HUDEP-2 (cell line): ENCODE measurements around the gene FBXL13.
"Not testable (repeated sequence)": the region's sequence is repeated elsewhere in the genome, so short reads cannot be mapped to it uniquely, and the experiment has no call there.

Experiments used
- DNase-seq, 76 experiments: peaks; one replicate each; lab custom pipeline; 2025; ENCODE audit not compliant: unreplicated experiment in 76 of 76; lab: John Stamatoyannopoulos, UW

FBXL13 gene

DNA sequence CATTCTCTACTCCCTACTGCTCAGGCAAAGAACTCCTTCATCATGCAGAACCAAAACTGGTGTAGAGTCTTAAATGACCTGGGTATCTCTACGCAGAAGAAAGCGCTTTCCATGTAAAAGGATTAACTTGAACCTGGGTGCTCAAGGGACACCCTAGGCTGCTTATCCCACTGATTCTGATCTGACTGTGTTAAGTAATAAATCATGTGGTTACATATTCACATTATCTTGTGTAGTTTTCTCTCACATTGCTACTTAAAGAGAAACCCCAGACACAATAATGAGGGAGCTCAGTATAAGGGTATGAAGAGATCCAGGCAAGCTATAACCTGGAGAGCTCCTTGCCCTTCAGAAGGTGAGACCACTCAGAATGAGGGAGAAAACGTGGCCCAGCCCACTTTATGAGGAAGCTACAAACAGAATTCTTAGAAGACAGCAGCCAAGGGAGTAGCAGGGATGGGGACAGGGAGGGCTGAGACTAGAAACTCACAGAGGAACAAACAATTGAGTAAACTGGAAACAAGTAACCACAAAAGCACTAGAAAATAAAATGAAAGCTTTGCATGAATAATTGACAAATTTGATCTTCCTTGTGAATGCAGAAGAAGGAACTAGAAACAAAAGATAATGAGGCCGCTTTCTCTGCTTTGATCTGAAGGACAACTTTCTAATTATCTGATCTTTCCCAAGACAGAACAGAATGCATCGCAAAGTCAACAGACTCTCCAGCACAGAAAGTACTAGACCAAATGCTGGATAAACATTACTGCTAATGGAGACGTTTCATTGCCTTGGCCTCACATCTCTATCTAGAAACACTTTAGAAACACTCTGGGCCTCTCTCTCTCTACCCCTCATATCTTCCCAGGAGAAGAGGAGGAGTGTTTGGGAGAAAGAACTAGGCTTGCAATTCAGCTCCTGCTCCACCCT, 85.7 kb downstream of the FBXL13 start:
- no peak for DNase-seq

DNA sequence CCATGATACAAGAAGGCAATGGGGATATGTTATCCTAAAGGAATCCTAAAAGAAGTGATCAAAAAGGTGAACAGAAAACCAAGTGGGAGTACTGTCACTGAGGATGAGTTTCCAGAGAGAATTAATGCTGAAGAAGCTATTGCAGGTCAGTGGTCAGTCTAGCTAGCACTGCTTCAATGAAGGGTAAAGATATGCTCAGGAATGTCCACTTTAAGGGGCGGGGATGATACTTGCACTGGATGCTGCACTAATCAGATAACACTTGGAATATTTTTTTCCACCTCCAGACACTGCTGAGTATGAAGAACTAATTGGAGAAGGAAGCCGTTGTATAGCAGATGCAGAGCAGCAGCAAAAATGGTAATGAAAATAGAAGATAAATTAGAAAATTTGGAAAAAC, 86.5 kb downstream of the FBXL13 start:
- DNase-seq = no peak

DNA sequence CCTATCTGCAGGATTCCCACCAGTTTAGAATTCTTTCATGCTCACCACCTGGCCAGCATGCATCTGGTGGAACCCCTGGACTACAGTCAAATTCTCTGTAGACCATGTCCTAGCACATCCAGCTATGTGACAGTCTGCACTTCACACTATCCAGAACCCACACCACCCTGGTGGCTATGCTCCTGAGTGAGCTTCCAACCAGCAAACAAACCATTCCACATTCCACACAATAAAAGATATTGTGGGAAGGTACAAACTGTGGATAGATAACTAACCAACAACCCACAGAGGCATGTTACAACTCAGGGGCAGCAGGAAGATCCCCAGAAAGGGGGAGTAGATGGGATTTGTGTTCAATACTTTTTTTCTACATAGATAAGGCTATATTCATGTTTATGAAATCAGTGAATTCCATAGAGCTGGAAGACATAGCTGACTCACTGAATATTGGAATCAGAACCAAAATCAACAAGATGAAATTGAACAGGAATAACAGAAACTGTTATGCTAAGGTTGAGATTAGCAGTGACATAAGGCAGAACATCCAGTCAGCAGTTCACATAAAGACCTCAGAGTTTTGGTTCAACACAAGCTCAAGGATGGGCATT, 89.3 kb downstream of the FBXL13 start:
- DNase-seq = no peak

DNA sequence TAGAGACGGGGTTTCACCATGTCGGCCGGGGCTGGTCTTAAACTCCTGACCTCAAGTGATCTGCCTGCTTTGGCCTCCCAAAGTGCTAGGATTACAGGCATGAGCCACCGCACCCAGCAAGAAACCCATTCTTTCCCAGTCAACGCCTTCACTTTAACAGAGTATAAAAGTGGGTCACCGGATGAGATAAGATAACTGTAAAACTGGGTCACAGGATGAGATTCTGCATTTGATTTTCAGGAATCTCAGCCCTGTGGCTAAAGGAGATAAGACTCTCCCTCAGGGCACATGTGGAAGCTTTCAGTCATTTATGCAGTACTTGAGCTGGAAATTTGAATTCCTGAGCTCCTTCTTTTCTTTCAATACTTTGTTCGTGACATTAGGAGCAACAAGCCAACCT, 91.0 kb downstream of the FBXL13 start:
- peak in 13 of 76 experiments; percentile 1 to 45 (median 14) for DNase-seq

DNA sequence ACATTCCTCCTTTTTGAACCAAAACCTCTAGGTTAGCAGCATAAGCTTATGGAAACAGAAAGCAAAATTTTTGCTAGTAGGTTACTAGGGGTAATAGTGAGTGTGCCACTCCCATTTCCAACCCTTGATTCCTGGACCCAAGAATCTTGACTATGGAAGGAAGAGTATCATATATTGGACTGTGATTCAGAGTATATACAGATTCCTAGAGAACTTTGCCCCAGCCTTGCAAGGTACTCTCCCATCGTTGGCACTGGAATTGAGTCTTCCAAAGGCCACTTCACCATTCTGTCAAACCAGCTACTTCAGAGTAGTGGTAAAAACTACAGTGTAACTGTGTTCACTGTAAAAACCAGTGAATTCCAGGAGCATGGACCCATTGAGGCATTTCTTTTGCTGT, 92.4 kb downstream of the FBXL13 start:
- no peak for DNase-seq

DNA sequence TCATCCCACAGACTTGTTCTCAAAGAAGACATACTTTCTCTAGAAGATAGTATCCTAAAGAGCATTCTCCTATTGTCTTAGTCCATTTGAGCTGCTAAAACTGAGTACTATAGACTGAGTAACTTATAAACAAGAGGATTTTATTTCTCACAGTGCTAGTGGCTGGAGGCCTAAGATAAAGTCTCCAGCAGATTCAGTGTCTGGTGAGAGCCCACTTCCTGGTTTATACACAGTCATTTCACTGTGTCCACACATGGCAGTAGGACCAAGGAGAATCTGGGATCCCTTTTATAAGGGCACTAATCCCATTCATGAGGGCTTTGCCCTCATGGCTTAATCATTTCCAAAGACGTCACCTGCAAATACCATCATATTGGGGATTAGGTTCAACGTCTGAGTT, 93.1 kb downstream of the FBXL13 start:
- no peak for DNase-seq

DNA sequence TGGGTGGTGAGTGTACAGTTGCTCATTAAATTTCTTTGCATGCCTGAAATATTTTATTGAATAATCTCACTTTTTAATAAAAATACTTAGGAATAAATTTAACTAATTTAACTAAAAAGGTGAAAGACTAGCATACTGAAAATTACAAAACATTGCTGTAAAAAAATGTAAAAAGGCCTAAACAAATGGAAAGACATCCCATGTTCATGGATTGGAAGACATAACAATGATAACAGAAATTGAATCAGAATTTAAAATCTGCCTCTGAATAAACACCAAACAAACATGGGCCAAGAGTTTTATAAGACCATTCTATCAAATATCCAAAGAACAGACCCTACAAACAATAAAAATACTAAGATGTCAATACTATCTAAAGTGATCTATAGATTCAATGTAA, 94.9 kb downstream of the FBXL13 start:
- no peak for DNase-seq

DNA sequence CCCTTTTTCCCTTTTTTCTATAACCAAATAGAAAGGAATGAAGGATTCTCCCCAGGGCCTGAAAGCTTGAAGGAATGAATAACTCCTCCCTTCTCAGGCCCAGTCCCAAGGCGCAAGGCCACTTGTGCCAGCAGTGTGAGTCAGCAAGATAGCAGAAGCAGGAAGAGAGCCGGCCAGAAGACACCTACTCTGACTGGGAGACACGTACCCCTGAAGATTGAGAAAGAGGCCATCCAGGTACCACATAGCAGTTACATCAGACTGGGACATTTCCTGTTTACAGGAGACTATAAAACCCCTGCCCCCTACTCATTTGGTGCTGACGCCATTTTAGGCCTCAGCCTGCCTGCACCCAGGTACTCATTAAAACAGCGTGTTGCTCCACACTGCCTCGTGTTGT, 96.3 kb downstream of the FBXL13 start:
- DNase-seq = peak in 56 of 76 experiments; percentile 2 to 69 (median 38)

DNA sequence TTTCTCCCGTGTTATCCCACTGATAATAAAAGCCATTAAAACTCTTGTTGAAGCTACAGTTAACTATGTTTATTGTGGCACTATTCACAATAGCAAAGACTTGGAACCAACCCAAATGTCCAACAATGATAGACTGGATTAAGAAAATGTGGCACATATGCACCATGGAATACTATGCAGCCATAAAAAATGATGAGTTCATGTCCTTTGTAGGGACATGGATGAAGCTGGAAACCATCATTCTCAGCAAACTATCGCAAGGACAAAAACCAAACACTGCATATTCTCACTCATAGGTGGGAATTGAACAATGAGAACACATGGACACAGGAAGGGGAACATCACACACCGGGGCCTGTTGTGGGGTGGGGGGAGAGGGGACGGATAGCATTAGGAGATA, 97.0 kb downstream of the FBXL13 start:
- DNase-seq = not testable (repeated sequence)

DNA sequence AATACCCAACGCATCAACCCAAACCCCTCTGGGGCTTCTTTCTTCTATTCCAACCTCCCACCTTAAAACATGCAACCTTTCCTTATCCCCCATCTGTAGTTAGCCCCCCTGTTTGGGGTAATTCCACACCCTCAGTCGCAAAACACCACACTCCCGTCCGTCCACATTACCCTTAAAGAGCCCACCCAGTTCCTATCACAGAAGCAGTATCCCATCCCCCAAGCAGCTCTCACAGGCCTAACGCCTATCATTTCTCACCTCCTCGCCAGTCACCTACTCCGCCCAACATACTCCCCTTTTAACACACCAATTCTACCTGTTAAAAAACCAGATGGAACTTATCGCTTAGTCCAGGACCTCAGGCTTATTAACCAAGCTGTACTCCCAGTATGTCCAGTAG, 98.1 kb downstream of the FBXL13 start:
- DNase-seq = no peak

DNA sequence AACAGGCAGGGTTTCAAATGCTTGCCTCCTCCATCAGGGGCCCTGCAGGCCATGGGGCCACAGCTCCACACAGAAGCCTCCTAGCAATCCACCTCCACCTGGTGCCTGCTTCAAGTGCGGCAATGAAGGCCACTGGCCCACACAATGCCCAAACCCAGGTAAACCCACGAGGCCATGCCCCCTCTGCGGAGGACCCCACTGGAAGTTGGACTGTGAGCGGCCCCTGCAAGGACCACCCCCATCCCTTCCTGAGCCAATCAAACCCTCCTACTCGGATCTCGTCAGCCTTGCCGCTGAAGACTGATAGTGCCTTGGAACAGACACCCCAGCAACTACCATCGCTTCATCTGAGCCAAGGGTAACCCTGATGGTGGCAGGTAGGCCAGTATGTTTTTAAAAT, 98.7 kb downstream of the FBXL13 start:
- no peak for DNase-seq

DNA sequence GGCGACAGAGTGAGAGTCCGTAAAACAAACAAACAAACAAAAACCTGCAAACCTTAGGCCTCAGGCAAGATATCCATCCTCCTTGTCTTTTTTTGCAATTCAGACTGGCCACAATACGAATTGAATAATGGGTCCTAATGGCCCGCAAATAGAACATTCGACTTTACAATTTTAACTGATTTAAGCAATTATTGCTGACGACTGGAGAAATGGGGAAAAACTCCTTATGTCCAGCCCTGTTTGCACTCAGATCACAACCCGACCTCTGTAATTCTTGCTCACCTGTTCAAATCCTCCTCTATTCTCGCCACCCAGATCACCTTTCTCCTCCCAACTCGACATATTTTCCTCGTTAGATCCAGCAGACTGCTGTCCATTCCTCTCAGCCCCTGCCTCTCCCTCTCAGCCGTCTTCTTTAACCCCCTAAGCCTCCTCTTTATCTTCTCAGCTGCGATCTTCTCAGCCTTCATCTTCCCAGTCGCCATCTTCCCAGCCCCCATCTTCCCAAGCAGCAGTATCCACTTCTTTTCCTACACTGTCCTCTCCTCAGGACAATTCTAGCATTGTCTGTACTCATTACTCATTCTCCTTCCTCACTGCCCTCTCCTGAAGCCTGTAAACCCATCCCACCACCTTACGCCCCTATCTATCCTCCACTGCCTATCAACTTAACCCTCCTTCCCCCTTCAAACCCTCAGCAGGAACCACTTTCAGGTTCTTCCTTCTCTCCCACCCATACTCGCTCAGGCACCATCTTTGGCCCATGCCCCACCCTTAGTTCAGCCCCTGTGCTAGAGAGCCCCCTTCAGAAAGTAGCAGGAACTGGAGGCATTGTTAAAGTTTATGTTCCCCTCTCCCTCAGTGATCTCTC, 100.0 kb downstream of the FBXL13 start:
- DNase-seq = peak in 1 of 76 experiments; percentile 3

DNA sequence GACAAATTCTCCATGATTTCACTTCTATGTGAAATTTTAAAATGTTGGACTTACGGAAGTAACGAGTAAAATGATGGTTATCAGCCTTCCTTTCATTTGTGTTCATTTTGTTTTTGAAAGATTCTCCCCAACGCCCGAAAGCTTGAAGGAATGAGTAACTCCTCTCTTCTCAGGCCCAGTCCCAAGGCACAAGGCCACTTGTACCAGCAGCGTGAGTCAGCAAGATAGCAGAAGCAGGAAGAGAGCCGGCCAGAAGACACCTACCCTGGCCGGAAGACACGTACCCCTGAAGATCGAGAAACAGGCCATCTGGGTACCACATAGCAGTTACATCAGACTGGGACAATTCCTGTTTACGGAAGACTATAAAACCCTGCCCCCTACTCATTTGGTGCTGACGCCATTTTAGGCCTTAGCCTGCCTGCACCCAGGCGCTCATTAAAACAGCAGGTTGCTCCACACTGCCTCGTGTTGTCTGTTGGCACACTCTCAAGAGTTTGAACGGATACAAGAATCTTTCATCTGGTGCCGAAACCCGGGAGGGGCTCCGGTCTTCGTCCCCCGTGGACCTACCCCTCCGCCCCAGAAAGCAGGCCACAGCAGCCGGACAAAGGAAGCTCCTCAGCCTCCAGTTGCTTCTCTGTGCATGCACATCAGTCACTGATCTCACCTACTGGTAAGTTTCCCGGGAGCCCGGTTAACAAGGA, 101.3 kb downstream of the FBXL13 start:
- peak in 2 of 76 experiments; percentile 8 to 19 for DNase-seq

DNA sequence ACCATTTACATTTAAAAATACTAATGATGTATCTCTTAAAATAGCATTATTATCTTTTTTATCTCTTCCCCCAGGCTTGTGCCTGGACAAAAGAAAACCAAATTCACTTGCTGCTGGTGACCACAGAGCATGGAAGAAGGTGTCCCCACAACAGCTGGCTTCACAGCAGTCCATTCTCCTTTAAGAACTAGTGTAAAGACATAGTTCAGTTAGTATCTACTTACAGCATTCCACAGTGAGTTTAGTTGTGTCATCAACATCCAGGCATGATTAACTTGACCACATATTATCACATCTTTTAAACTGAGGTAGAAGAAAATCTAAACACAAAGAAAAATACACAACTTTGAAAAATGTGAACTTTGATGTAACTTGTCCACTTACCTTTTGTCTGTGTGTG, 106.8 kb downstream of the FBXL13 start:
- no peak for DNase-seq

DNA sequence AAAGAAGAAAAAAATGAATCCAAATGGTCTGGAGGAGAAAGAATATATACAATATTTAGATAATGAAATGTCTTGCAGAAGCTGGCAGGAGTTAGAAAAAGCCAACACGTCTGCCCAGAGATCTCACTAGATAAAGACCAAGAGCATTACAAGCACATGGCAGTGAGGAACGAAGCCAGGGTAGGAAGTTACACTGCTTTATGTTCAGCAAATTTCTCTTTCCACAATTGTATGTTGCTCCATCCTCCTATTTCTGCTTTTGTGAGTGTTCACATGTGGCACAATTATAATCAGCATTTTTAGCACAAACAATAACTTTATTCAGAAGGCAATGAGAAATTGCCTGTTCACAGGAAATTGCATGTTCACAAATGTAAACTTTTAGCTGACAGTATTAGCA, 108.1 kb downstream of the FBXL13 start:
- DNase-seq = no peak

DNA sequence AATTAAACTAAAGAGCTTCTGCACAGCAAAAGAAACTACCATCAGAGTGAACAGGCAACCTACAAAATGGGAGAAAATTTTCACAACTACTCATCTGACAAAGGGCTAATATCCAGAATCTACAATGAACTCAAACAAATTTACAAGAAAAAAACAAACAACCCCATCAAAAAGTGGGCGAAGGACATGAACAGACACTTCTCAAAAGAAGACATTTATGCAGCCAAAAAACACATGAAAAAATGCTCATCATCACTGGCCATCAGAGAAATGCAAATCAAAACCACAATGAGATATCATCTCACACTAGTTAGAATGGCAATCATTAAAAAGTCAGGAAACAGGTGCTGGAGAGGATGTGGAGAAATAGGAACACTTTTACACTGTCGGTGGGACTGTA, 112.6 kb downstream of the FBXL13 start:
- not testable (repeated sequence) for DNase-seq

DNA sequence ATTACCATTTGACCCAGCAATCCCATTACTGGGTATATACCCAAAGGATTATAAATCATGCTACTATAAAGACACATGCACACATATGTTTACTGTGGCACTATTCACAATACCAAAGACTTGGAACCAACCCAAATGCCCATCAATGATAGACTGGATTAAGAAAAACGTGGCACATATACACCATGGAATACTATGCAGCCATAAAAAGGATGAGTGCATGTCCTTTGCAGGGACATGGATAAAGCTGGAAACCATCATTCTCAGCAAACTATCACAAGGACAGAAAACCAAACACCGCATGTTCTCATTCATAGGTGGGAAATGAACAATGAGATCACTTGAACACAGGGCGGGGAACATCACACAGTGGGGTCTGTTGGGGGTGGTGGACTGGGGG, 116.6 kb downstream of the FBXL13 start:
- DNase-seq = not testable (repeated sequence)

DNA sequence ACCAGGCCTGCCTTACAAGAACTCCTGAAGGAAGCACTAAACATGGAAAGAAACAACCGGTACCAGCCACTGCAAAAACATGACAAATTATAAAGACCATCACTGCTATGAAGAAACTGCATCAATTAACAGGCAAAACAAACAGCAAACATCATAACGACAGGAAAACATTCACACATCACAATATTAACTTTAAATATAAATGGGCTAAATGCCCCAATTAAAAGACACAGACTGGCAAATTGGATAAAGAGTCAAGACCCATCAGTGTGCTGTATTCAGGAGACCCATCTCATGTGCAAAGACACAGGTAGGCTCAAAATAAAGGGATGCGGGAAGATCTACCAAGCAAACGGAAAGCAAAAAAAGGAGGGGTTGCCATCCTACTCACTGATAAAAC, 120.2 kb downstream of the FBXL13 start:
- DNase-seq = not testable (repeated sequence)

DNA sequence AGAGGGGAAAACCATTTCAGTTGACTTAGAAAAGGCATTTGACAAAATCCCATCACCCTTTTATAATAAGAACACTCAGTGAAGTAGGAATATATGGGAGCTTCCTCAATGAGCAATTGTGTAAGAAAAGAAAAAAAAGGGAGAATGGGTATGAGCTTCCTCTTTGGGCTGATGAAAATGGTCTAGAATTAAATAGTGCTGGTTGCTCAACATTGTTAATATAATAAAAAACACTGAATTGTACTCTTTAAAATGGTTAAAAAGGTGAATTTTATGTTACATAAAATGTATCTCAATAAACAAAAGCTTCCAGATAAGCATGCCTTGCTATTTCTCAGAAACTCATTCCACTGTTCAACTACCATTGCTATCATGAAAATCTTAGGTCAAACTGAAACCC, 121.2 kb downstream of the FBXL13 start:
- DNase-seq = no peak

DNA sequence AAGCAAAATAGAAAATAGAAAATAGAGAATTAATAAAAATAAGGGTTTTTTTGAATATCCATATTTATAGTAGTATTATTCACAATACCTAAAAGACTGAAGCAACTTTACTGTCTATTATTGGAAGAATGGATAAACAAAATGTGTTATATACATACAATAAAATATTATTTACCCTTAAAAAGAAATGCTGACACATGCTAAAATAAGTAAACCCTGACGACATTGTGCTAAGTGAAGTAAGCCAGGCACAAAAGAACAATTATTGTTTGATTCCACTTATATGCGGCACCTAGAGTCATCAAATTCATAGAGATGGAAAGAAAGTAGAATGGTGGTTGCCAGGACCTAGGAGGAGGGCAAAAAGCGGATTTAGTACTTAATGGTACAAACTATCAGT, 122.8 kb downstream of the FBXL13 start:
- no peak for DNase-seq

DNA sequence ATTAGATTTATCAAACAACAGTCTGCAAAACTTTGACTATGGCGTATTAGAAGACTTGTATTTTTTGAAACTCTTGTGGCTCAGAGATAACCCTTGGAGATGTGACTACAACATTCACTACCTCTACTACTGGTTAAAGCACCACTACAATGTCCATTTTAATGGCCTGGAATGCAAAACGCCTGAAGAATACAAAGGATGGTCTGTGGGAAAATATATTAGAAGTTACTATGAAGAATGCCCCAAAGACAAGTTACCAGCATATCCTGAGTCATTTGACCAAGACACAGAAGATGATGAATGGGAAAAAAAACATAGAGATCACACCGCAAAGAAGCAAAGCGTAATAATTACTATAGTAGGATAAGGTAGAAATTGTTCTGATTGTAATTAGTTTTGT, 130.4 kb downstream of the FBXL13 start:
- no peak for DNase-seq
